Esophagus muscularis mucosa (tissue), 3 donors: ENCODE results near the gene PIK3R6.

Source experiments
- POLR2A ChIP-seq: fragments of 450-650 bp; IDR thresholded peaks from one replicate; pipeline ENCODE4 v1.6.1; 2017; ENCODE audit warnings: antibody characterized with exemption, moderate library complexity, mild to moderate bottlenecking, low read depth
- TF ChIP-seq, protein P1 (sequence below), 3 experiments: fragments of 200-600 bp in 2 of 3; fragments of 450-650 bp in 1 of 3; sonication (generic) in 2 of 3; IDR thresholded peaks; one replicate each; pipeline ENCODE4 v1.5.1; 2017 to 2019; ENCODE audit warnings: antibody characterized with exemption in 3 of 3, mild to moderate bottlenecking in 2 of 3, moderate library complexity in 1 of 3

DNA sequence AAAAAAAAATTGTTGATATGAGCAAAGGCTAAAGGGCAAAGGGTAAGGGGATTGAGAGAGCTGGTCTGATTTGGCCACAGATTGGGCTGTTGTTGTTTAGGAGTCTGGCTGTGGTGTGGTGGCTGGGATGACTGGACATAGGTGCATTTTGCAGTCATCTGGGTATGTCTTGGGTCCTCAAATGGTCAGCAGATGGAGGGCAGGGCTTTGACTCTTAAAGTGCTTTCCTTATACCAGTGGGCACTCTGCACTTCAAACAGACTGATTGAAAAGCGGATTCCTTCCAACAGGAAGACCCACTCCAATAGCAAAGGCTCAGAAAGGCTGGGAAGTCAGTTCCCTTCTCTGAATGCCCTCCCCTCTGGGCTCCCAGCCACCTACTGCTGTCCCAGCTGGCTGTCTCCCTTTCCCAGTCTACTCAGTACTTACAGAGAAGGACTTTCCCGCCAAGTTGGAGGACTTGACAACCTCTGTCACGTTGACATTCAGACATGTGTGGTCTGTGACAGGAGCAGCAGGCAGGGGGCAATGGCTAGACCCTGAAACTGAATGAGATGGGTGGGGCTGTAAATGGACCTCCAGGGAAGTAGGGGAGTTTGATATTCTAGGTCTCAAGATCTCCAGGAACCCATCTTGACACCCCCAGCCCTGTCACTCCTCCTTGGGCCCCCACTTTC, 48.7 kb downstream of the PIK3R6 start:
- TF ChIP-seq, protein P1, sequence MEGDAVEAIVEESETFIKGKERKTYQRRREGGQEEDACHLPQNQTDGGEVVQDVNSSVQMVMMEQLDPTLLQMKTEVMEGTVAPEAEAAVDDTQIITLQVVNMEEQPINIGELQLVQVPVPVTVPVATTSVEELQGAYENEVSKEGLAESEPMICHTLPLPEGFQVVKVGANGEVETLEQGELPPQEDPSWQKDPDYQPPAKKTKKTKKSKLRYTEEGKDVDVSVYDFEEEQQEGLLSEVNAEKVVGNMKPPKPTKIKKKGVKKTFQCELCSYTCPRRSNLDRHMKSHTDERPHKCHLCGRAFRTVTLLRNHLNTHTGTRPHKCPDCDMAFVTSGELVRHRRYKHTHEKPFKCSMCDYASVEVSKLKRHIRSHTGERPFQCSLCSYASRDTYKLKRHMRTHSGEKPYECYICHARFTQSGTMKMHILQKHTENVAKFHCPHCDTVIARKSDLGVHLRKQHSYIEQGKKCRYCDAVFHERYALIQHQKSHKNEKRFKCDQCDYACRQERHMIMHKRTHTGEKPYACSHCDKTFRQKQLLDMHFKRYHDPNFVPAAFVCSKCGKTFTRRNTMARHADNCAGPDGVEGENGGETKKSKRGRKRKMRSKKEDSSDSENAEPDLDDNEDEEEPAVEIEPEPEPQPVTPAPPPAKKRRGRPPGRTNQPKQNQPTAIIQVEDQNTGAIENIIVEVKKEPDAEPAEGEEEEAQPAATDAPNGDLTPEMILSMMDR (IDR thresholded peaks at IDR 0.05), result no peak
- no peak for TF ChIP-seq POLR2A
